ENCODE results near the gene ERAP2.

- TF ChIP-seq CTCF (IDR thresholded peaks at IDR 0.05) (peak in 5 of 6 experiments; percentile 5 to 32 (median 28)), POLR2A (IDR thresholded peaks at IDR 0.05) (peak; percentile 58 to 66)
These were observed 58.6 kb downstream of the ERAP2 start for GRCh38 chr5:96934708-96935558.
